Spleen (tissue), 11 donors: ENCODE results near the gene GPR107. TPM values are rescaled to one million over a fixed set of nuclear protein-coding genes. Genes with fewer than 3 reads are reported as not detected.

Experiments
- DNase-seq: peaks from one replicate; pipeline ENCODE4 v3.0.0-alpha.2; 2020
- H3K27ac ChIP-seq, 8 donors: fragments of 200-600 bp; sonication (generic) in 7 of 8; 1 replicate in 4 of 8; 2 replicates in 4 of 8; pipeline versions ENCODE4 v1.5.0 to v1.8.0; 2016 to 2021; ENCODE audit warnings: inconsistent platforms in 4 of 8, mild to moderate bottlenecking in 4 of 8, moderate library complexity in 1 of 8
- H3K27me3 ChIP-seq, 7 donors: fragments of 200-600 bp; sonication (generic) in 6 of 7; replicated peaks in 1 of 7; 1 replicate in 4 of 7; 2 replicates in 3 of 7; pipeline versions ENCODE4 v1.5.0 to v1.8.0; 2016 to 2021; ENCODE audit warnings: inconsistent platforms in 3 of 7, mild to moderate bottlenecking in 1 of 7
- H3K36me3 ChIP-seq, 6 donors: fragments of 200-600 bp; sonication (generic) in 5 of 6; 1 replicate in 4 of 6; 2 replicates in 2 of 6; pipeline versions ENCODE4 v1.5.0 to v1.8.0; 2016 to 2021; ENCODE audit warnings: inconsistent platforms in 2 of 6
- H3K4me1 ChIP-seq, 6 donors: fragments of 200-600 bp; sonication (generic) in 5 of 6; 1 replicate in 3 of 6; 2 replicates in 3 of 6; pipeline versions ENCODE4 v1.5.0 to v1.8.0; 2016 to 2021; ENCODE audit warnings: inconsistent platforms in 3 of 6
- H3K4me3 ChIP-seq, 8 donors: fragments of 200-600 bp; sonication (generic) in 7 of 8; 1 replicate in 4 of 8; 2 replicates in 4 of 8; pipeline versions ENCODE4 v1.5.0 to v1.8.0; 2016 to 2021; ENCODE audit warnings: inconsistent platforms in 4 of 8, mild to moderate bottlenecking in 4 of 8, moderate library complexity in 2 of 8
- H3K9me3 ChIP-seq, 8 donors: fragments of 200-600 bp; sonication (generic) in 7 of 8; 1 replicate in 4 of 8; 2 replicates in 4 of 8; pipeline versions ENCODE4 v1.5.0 to v1.8.0; 2016 to 2021; ENCODE audit warnings: inconsistent platforms in 4 of 8
- CTCF ChIP-seq, 11 experiments: fragments of 200-600 bp in 7 of 11; fragments of 450-650 bp in 4 of 11; sonication (generic) in 4 of 11; IDR thresholded peaks in 8 of 11; conservative IDR thresholded peaks in 3 of 11; 1 replicate in 7 of 11; 2 replicates in 4 of 11; pipeline versions ENCODE4 v1.4.0 to v1.8.0; 2016 to 2021; ENCODE audit warnings: antibody characterized with exemption in 11 of 11, inconsistent platforms in 4 of 11, mild to moderate bottlenecking in 1 of 11
- POLR2A ChIP-seq, 3 donors: fragments of 450-650 bp; IDR thresholded peaks; one replicate each; pipeline ENCODE4 v1.5.1; 2017; ENCODE audit warnings: antibody characterized with exemption in 3 of 3, mild to moderate bottlenecking in 1 of 3
- POLR2AphosphoS5 ChIP-seq, 3 donors: sonication (generic); formaldehyde crosslinking; IDR thresholded peaks; one replicate each; pipeline ENCODE4 v1.5.1; 2017; ENCODE audit warnings: antibody characterized with exemption in 3 of 3
- WGBS, 5 donors: extraction: QIAGEN DNeasy Blood & Tissue Kit in 3 of 5; methylation state at CpG; one replicate each; pipeline versions ENCODE4 v1.1.5 to v1.1.7; 2013 to 2018; 5-methylcytosine and 5-hydroxymethylcytosine counted together
- intact Hi-C: fragments of 100-400 bp; cut with DNase I; formaldehyde crosslinking; loops from one replicate; pipeline ENCODE4 v1.15.0; 2023; ENCODE audit warnings: low total_unique reads
- polyA plus RNA-seq, 3 donors: library from polyadenylated mRNA; stranded (reverse); fragments of 200-250 nt; gene quantifications; one replicate each; pipeline ENCODE4 v1.2.1, GENCODE V29; 2013
- total RNA-seq, 7 donors: library from RNA; depleted of rRNA in 3 of 7; stranded (reverse); fragments of >200 nt in 3 of 7; fragmentation: NEBNext Ultra II Directional in 4 of 7; extraction: Animal tissue kit (Norgen Biotek cat#: 25700) in 4 of 7; gene quantifications; one replicate each; pipeline versions ENCODE4 v1.1.0 to v1.2.1, GENCODE V29; 2016 to 2021
- donor health status: healthy with polysubstance abuse.
- donor health status: DM: no; HTN: no; CAD: no; lungs with moderate emphysema.
- donor health status: DM: no; HTN: no; CAD: no.
- donor health status: Bipolar disorder and iron deficiency.
- donor health status: healthy.
- donor health status: DM: no; HTN: no; CAD: no.
- donor health status: DM: yes; HTN: yes; CAD: no.

Gene GPR107
- total and polyA plus RNA-seq, 10 donors = 3.9 to 42.8 (median 28.3) TPM

GRCh38 chr9:130137641-130138081, 84.0 kb downstream of the GPR107 start:
- WGBS, 5 donors = 76 to 90% (median 79%) methylated on average over 11 of the region's 11 CpGs
- H3K4me3 ChIP-seq = no peak overlapping the region
- TF ChIP-seq POLR2AphosphoS5 (IDR thresholded peaks at IDR 0.05) = no peak
- no peak for TF ChIP-seq CTCF (IDR thresholded peaks at IDR 0.05 in 8 of 11, conservative IDR thresholded peaks at IDR 0.05 in 3 of 11)
- no peak for TF ChIP-seq POLR2A (IDR thresholded peaks at IDR 0.05)
- intact Hi-C loops = no loop called here
- H3K9me3 ChIP-seq = no peaks in the 10 kb centered on the region
- H3K4me1 ChIP-seq = peaks cover 0 to 44% (median 4%) of the 10 kb centered on the region in 6 donors
- H3K36me3 ChIP-seq = peaks cover 0 to 51% (median 3%) of the 10 kb centered on the region in 6 donors
- peak overlapping the region in 4 of 8 donors; percentile 45 to 69 (median 60) for H3K27ac ChIP-seq
- DNase-seq = no peak
- H3K27me3 ChIP-seq = no peaks in the 10 kb centered on the region

DNA sequence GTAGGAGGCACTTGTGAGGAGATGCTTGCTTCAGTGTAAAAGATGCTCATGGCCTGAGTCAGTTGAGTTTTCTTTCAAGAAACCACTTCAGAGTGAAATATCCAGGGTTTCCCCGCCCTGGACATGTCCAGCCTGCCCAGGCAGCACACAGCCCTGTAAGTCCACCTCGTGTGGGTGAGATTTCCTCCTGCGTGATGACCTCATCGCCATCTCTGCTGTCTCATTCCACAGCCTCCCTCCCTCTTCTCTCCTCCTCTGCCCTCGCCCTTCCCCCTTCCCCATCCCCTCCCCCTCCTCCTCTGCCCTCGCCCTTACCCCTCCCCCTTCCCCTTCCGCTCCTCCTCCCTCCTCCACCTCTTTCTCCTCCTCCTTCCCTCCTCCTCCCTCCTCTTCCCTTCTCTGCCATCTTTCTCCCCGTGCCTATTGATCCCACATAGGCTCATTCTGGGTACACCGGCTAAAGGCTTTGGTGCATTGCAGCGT, 84.5 kb downstream of the GPR107 start:
- TF ChIP-seq POLR2AphosphoS5 (IDR thresholded peaks at IDR 0.05) (no peak), POLR2A (IDR thresholded peaks at IDR 0.05) (no peak), CTCF (IDR thresholded peaks at IDR 0.05 in 8 of 11, conservative IDR thresholded peaks at IDR 0.05 in 3 of 11) (no peak)
- no peak for DNase-seq
- WGBS, 5 donors = 45 to 58% (median 48%) methylated on average over 10 of the region's 10 CpGs
- Histone ChIP-seq H3K27me3 (peaks cover 0 to 5% (median 0%) of the 10 kb centered on the region in 7 donors), H3K27ac (peak overlapping the region in 4 of 8 donors; percentile 36 to 69 (median 60)), H3K36me3 (peaks cover 0 to 46% (median 3%) of the 10 kb centered on the region in 6 donors), H3K9me3 (no peaks in the 10 kb centered on the region), H3K4me3 (no peak overlapping the region), H3K4me1 (peaks cover 0 to 44% (median 4%) of the 10 kb centered on the region in 6 donors)
- intact Hi-C loops = no loop called here

DNA sequence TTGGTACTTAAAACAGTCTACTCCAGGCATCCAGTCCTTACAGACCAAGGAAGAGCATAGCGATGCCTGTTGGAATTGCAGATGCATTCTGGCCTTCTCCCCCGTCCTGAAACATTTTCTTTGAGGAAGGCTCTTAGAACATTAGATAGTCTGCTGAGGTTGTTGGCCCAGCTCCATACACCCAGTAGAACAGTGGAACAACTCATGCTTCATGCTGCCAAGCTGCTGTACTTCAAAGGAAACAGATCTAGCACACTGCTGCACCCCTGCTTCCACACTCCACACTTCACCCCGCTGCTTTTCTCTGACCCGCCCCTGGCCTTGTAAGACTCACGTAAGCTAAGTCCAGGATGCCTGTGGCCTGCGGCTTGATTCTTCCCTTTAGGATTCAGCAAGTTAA, 85.1 kb downstream of the GPR107 start:
- Histone ChIP-seq H3K27ac (peak overlapping the region in 3 of 8 donors; percentile 36 to 69 (median 60)), H3K4me3 (no peak overlapping the region), H3K36me3 (peaks cover 0 to 40% (median 3%) of the 10 kb centered on the region in 6 donors), H3K27me3 (peaks cover 0 to 10% (median 0%) of the 10 kb centered on the region in 7 donors), H3K4me1 (peaks cover 0 to 50% (median 4%) of the 10 kb centered on the region in 6 donors), H3K9me3 (no peaks in the 10 kb centered on the region)
- WGBS, 5 donors = 53 to 73% (median 65%) methylated on average over 6 of the region's 6 CpGs
- TF ChIP-seq POLR2A (IDR thresholded peaks at IDR 0.05) = no peak
- no peak for TF ChIP-seq POLR2AphosphoS5 (IDR thresholded peaks at IDR 0.05)
- no peak for TF ChIP-seq CTCF (IDR thresholded peaks at IDR 0.05 in 8 of 11, conservative IDR thresholded peaks at IDR 0.05 in 3 of 11)
- no peak for DNase-seq
- intact Hi-C loops = no loop called here

DNA sequence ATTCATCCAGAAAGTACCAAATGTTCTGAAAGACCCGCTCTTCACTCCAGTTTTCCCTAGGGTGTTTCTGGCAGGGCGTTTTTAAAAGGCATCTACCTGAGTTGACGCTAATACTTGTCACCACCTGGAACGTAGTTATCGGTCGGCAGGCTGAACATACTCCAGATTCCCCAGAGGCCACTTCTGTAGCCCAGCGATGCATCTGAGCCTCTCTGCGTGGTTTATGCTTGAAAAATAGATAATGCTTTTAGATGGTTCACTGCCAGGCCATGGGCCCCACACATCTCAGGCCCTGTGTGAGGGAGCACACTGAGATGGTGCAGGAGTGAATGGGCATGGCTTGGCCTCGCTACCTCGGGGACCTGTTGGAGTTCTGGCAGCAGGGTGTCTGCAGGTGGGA, 85.5 kb downstream of the GPR107 start:
- no peak for DNase-seq
- H3K4me3 ChIP-seq = no peak overlapping the region
- H3K27ac ChIP-seq = peak overlapping the region in 1 of 8 donors; percentile 69
- peaks cover 0 to 35% (median 3%) of the 10 kb centered on the region in 6 donors for H3K36me3 ChIP-seq
- H3K27me3 ChIP-seq = peaks cover 0 to 15% (median 2%) of the 10 kb centered on the region in 7 donors
- intact Hi-C loops = no loop called here
- 91 to 95% (median 95%) methylated on average over 10 of the region's 10 CpGs for WGBS, 5 donors
- no peaks in the 10 kb centered on the region for H3K9me3 ChIP-seq
- peaks cover 0 to 55% (median 4%) of the 10 kb centered on the region in 6 donors for H3K4me1 ChIP-seq
- no peak for TF ChIP-seq CTCF (IDR thresholded peaks at IDR 0.05 in 8 of 11, conservative IDR thresholded peaks at IDR 0.05 in 3 of 11)
- peak in 1 of 3 donors; percentile 18 for TF ChIP-seq POLR2AphosphoS5 (IDR thresholded peaks at IDR 0.05)
- no peak for TF ChIP-seq POLR2A (IDR thresholded peaks at IDR 0.05)
